ENCODE measurements around the gene CERK. TPM values are rescaled to one million over a fixed set of nuclear protein-coding genes. Genes with fewer than 3 reads are reported as not detected.

CERK gene
- total and polyA plus RNA-seq, 2 of the 13 experiments (the other 11 are each of a cell fraction or from before 2014, with no cell fraction given) = 40.3 to 41.9 TPM

DNA sequence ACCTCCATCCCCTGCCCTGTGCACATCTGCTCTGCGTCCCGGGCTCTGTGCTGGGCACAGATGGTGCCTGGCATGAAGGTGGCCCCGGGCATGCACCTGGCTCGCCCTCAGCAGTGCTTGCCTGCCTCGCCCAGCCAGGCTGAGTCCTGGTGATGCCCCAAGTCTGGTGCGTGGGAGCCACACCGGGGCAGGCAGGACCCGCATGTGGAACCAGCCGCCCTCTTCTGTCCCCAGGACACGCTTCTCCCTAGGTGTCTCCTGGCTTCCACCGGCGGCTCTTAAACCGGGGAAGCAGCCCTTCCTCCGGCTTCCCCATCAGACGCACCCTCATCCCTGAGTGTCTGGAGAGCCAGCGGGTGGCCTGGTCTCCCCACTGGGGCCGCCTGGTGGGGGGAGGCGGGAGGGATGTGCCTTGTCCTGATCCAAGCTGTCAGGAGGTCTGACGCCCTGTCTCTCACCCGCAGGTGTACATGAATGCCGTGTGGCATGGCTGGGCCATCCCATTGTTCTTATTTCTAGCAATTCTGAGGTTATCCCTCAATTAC is 72.8 kb downstream of the CERK start:
- DNase-seq (ENCODE audit: low spot score) = no peak
- 97% methylated on average over 9 of the region's 21 CpGs for WGBS (ENCODE audit: low lambda C conversion rate)
- in situ Hi-C loops (cut with HindIII; ENCODE audit: extremely low pct_ligation_motif_present, low pct_unique_long_range_greater_than_20kb) (loop anchor here (25.0 kb wide), 1 partner anchor 103 kb away; no protein-coding TSS in a partner anchor), intact Hi-C loops (cut with micrococcal nuclease; ENCODE audit: unreplicated experiment) (no loop called here)
- H2AFZ ChIP-seq (ENCODE audit: low read length) = no peak overlapping the region
- H3K27ac ChIP-seq (ENCODE audit: extremely low read length, insufficient read depth, low read length) = no peak overlapping the region
- H4K20me1 ChIP-seq (ENCODE audit: insufficient read depth, low read length) = no peaks in the 10 kb centered on the region
- no peak for ATAC-seq
- H3K4me3 ChIP-seq (replicated peaks in 1 of 3; ENCODE audit: insufficient read depth in 1 of 3, low read depth in 2 of 3, low read length in 3 of 3) = no peak overlapping the region
- FAIRE-seq = no peak
- no peaks in the 10 kb centered on the region for H3K79me2 ChIP-seq (ENCODE audit: insufficient read depth, low read length)
- POLR2A ChIA-PET = no interaction called here
- no peak overlapping the region for H3K4me2 ChIP-seq (ENCODE audit: low read depth, low read length)
- BruUV-seq (replicated peaks) = no TSS peak
- no peaks in the 10 kb centered on the region for H3K9me3 ChIP-seq (ENCODE audit: low read length)
- CTCF ChIA-PET (ENCODE audit: low intra/inter-chr PET ratio, low total read pairs) = no interaction called here
- peaks cover 11% of the 10 kb centered on the region for H3K4me1 ChIP-seq (ENCODE audit: insufficient read depth, low read length)
- TF ChIP-seq ZNF746 (CRISPR knock-in tag; IDR thresholded peaks at IDR 0.05) = no peak
- no peak overlapping the region for H3K9ac ChIP-seq (ENCODE audit: insufficient read depth, low read depth, low read length)
- peaks cover 6 to 13% of the 10 kb centered on the region in 2 experiments; a peak in 2 of 5 replicates for H3K36me3 ChIP-seq (replicated peaks in 1 of 2; ENCODE audit: control insufficient read depth in 1 of 2, insufficient read depth in 2 of 2, low read length in 2 of 2)
- H3K27me3 ChIP-seq (ENCODE audit: control insufficient read depth in 1 of 2, insufficient read depth in 2 of 2, low read length in 2 of 2) = no peaks in the 10 kb centered on the region; a peak in 1 of 5 replicates

DNA sequence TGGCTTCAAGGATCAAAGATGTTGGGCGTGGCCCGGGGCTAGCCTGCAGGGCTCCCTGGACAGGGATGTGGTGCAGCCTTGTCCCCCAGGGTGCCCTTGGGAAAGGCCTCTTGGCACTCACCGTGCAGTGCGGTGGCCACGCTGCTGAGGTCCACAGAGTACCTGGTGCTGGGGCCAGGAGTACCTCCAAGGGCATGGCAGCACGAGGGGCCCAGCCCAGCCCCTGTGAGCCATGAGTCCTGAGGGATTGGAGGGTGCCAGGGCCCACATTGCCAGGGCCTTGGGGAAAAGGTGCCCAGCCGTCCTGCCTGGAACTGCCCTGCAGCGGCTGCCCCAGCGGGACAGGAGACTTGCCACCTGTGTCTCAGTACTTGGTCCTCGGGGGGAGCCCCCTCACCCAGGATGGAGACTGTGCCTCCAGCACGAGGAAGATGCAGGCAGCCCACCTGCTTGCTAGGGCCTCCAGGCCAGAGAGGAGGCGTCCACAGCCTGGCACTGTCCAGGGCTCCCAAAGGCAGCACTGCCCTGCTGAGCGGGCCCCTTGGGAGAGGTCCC is 73.7 kb downstream of the CERK start:
- WGBS (ENCODE audit: low lambda C conversion rate) = 93% methylated on average over 3 of the region's 13 CpGs
- ChIA-PET CTCF (ENCODE audit: low intra/inter-chr PET ratio, low total read pairs) (no interaction called here), POLR2A (no interaction called here)
- H3K79me2 ChIP-seq (ENCODE audit: insufficient read depth, low read length) = no peaks in the 10 kb centered on the region
- DNase-seq (ENCODE audit: low spot score) (no peak), ATAC-seq (no peak), FAIRE-seq (no peak)
- in situ Hi-C loops (cut with HindIII; ENCODE audit: extremely low pct_ligation_motif_present, low pct_unique_long_range_greater_than_20kb) (loop anchor here (25.0 kb wide), 1 partner anchor 102 kb away; no protein-coding TSS in a partner anchor), intact Hi-C loops (cut with micrococcal nuclease; ENCODE audit: unreplicated experiment) (no loop called here)
- H3K27me3 ChIP-seq (ENCODE audit: control insufficient read depth in 1 of 2, insufficient read depth in 2 of 2, low read length in 2 of 2) = no peaks in the 10 kb centered on the region; a peak in 1 of 5 replicates
- H3K4me1 ChIP-seq (ENCODE audit: insufficient read depth, low read length) = peaks cover 17% of the 10 kb centered on the region
- H3K9me3 ChIP-seq (ENCODE audit: low read length) = no peaks in the 10 kb centered on the region
- H3K36me3 ChIP-seq (replicated peaks in 1 of 2; ENCODE audit: control insufficient read depth in 1 of 2, insufficient read depth in 2 of 2, low read length in 2 of 2) = peaks cover 6 to 13% of the 10 kb centered on the region in 2 experiments; a peak in 2 of 5 replicates
- no peak overlapping the region for H2AFZ ChIP-seq (ENCODE audit: low read length)
- H3K9ac ChIP-seq (ENCODE audit: insufficient read depth, low read depth, low read length) = no peak overlapping the region
- no peak overlapping the region for H3K4me2 ChIP-seq (ENCODE audit: low read depth, low read length)
- no peak overlapping the region for H3K4me3 ChIP-seq (replicated peaks in 1 of 3; ENCODE audit: insufficient read depth in 1 of 3, low read depth in 2 of 3, low read length in 3 of 3)
- no peak overlapping the region for H3K27ac ChIP-seq (ENCODE audit: extremely low read length, insufficient read depth, low read length)
- no TSS peak for BruUV-seq (replicated peaks)
- H4K20me1 ChIP-seq (ENCODE audit: insufficient read depth, low read length) = no peaks in the 10 kb centered on the region
- TF ChIP-seq, protein P1, sequence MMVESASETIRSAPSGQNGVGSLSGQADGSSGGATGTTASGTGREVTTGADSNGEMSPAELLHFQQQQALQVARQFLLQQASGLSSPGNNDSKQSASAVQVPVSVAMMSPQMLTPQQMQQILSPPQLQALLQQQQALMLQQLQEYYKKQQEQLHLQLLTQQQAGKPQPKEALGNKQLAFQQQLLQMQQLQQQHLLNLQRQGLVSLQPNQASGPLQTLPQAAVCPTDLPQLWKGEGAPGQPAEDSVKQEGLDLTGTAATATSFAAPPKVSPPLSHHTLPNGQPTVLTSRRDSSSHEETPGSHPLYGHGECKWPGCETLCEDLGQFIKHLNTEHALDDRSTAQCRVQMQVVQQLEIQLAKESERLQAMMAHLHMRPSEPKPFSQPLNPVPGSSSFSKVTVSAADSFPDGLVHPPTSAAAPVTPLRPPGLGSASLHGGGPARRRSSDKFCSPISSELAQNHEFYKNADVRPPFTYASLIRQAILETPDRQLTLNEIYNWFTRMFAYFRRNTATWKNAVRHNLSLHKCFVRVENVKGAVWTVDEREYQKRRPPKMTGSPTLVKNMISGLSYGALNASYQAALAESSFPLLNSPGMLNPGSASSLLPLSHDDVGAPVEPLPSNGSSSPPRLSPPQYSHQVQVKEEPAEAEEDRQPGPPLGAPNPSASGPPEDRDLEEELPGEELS (CRISPR knock-in tag; IDR thresholded peaks at IDR 0.05) = no peak
- TF ChIP-seq ZNF12 (CRISPR knock-in tag; IDR thresholded peaks at IDR 0.05) (no peak), SMYD3 (CRISPR knock-in tag; IDR thresholded peaks at IDR 0.05) (no peak), RNF219 (CRISPR knock-in tag; IDR thresholded peaks at IDR 0.05) (no peak), ZSCAN30 (CRISPR knock-in tag; IDR thresholded peaks at IDR 0.05) (no peak)
- TF ChIP-seq, protein P2, sequence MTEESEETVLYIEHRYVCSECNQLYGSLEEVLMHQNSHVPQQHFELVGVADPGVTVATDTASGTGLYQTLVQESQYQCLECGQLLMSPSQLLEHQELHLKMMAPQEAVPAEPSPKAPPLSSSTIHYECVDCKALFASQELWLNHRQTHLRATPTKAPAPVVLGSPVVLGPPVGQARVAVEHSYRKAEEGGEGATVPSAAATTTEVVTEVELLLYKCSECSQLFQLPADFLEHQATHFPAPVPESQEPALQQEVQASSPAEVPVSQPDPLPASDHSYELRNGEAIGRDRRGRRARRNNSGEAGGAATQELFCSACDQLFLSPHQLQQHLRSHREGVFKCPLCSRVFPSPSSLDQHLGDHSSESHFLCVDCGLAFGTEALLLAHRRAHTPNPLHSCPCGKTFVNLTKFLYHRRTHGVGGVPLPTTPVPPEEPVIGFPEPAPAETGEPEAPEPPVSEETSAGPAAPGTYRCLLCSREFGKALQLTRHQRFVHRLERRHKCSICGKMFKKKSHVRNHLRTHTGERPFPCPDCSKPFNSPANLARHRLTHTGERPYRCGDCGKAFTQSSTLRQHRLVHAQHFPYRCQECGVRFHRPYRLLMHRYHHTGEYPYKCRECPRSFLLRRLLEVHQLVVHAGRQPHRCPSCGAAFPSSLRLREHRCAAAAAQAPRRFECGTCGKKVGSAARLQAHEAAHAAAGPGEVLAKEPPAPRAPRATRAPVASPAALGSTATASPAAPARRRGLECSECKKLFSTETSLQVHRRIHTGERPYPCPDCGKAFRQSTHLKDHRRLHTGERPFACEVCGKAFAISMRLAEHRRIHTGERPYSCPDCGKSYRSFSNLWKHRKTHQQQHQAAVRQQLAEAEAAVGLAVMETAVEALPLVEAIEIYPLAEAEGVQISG (CRISPR knock-in tag; IDR thresholded peaks at IDR 0.05) = no peak

Data from HepG2 (cell line).